HepG2 (cell line): ENCODE measurements around the gene MRPL58. TPM values are rescaled to one million over a fixed set of nuclear protein-coding genes. Genes with fewer than 3 reads are reported as not detected.

ENCODE experiments used
- AHDC1 ChIP-seq: sonication (generic); formaldehyde crosslinking; IDR thresholded peaks from 2 replicates; pipeline ENCODE4 v1.5.1; 2020; ENCODE audit warnings: mild to moderate bottlenecking, missing genetic modification reagents, borderline replicate concordance
- ATF3 ChIP-seq: sonication (generic); formaldehyde crosslinking; IDR thresholded peaks from 2 replicates; pipeline ENCODE4 v1.4.0; 2020; ENCODE audit warnings: missing genetic modification reagents
- ATRX ChIP-seq: sonication (generic); formaldehyde crosslinking; IDR thresholded peaks from 2 replicates; pipeline ENCODE4 v1.4.0; 2020; ENCODE audit warnings: missing genetic modification reagents, borderline replicate concordance
- DMTF1 ChIP-seq: sonication (generic); formaldehyde crosslinking; IDR thresholded peaks from 2 replicates; pipeline ENCODE4 v1.4.0; 2020; ENCODE audit warnings: mild to moderate bottlenecking, missing genetic modification reagents
- GPBP1L1 ChIP-seq: sonication (generic); formaldehyde crosslinking; IDR thresholded peaks from 2 replicates; pipeline ENCODE4 v1.5.0; 2020; ENCODE audit warnings: mild to moderate bottlenecking, missing genetic modification reagents
- IRF2 ChIP-seq: IDR thresholded peaks from 2 replicates; pipeline ENCODE4 v1.6.1; 2018; ENCODE audit warnings: missing genetic modification reagents, missing compliant biosample characterization
- MATR3 ChIP-seq: sonication (generic); formaldehyde crosslinking; IDR thresholded peaks from 2 replicates; pipeline ENCODE4 v1.4.0; 2020; ENCODE audit warnings: missing genetic modification reagents
- NRL ChIP-seq: sonication (generic); formaldehyde crosslinking; IDR thresholded peaks from 2 replicates; pipeline ENCODE4 v1.5.0; 2020; ENCODE audit warnings: missing genetic modification reagents, mild to moderate bottlenecking, moderate library complexity, borderline replicate concordance
- RAD21 ChIP-seq: fragments of 450-650 bp; formaldehyde crosslinking; IDR thresholded peaks from 2 replicates; pipeline ENCODE4 v1.5.0; 2020; ENCODE audit warnings: mild to moderate bottlenecking
- SATB2 ChIP-seq: sonication (generic); formaldehyde crosslinking; IDR thresholded peaks from 2 replicates; pipeline ENCODE4 v1.5.0; 2020; ENCODE audit warnings: missing genetic modification reagents
- SP4 ChIP-seq: sonication (generic); formaldehyde crosslinking; IDR thresholded peaks from 2 replicates; pipeline ENCODE4 v1.8.1; 2023; ENCODE audit warnings: mild to moderate bottlenecking, missing genetic modification reagents
- SYNCRIP ChIP-seq: fragments of 200-400 bp; formaldehyde crosslinking; IDR thresholded peaks from 2 replicates; pipeline ENCODE4 v1.6.1; 2018; ENCODE audit warnings: mild to moderate bottlenecking, low read depth, low read length; ENCODE audit not compliant: insufficient read depth
- THYN1 ChIP-seq: sonication (generic); formaldehyde crosslinking; IDR thresholded peaks from 2 replicates; pipeline ENCODE4 v1.8.1; 2023; ENCODE audit warnings: low read depth, mild to moderate bottlenecking, moderate library complexity, missing genetic modification reagents, borderline replicate concordance
- XRCC5 ChIP-seq: fragments of 200-400 bp; formaldehyde crosslinking; optimal IDR thresholded peaks from 2 replicates; pipeline ENCODE3; 2017; ENCODE audit warnings: mild to moderate bottlenecking, low read length
- ZBTB43 ChIP-seq: sonication (generic); formaldehyde crosslinking; conservative IDR thresholded peaks from 2 replicates; pipeline ENCODE4 v1.4.0; 2020; ENCODE audit warnings: missing genetic modification reagents
- ZFX ChIP-seq: sonication (generic); formaldehyde crosslinking; IDR thresholded peaks from 2 replicates; pipeline ENCODE4 v1.4.0; 2020; ENCODE audit warnings: mild to moderate bottlenecking, low read depth, missing genetic modification reagents, moderate library complexity
- ZNF136 ChIP-seq: sonication (generic); formaldehyde crosslinking; IDR thresholded peaks from 2 replicates; pipeline ENCODE4 v1.8.1; 2022; ENCODE audit warnings: low read depth, mild to moderate bottlenecking, moderate library complexity, missing genetic modification reagents
- polyA plus RNA-seq, 8 experiments: library from polyadenylated mRNA; depleted of rRNA in 3 of 8; stranded (reverse) in 7 of 8; unstranded in 1 of 8; fragments of >200 nt; fragmentation: Illumina TruSeq in 4 of 8; extraction: Trizol in 4 of 8; gene quantifications; 2 replicates each; pipeline versions ENCODE4 v1.2.1 to v1.2.3, GENCODE V29; 2011 to 2016; ENCODE audit warnings: low read depth in 4 of 8, missing spikeins in 1 of 8, mixed read lengths in 1 of 8; ENCODE audit not compliant: insufficient read depth in 1 of 8
- total RNA-seq, 5 experiments: library from RNA; depleted of rRNA; stranded (reverse); fragments of >200 nt; fragmentation: Illumina TruSeq; extraction: Trizol; gene quantifications; 2 replicates each; pipeline ENCODE4 v1.2.3, GENCODE V29; 2016; ENCODE audit warnings: low read depth in 1 of 5

MRPL58 gene
- total and polyA plus RNA-seq, 2 of the 13 experiments (the other 11 are each of a cell fraction or from before 2014, with no cell fraction given), result 44.9 to 68.9 TPM

- TF ChIP-seq THYN1, result no peak
- TF ChIP-seq ATRX (CRISPR knock-in tag), result no peak
- no peak for TF ChIP-seq NRL (CRISPR knock-in tag)
- TF ChIP-seq GPBP1L1 (CRISPR knock-in tag), result no peak
- no peak for TF ChIP-seq IRF2 (CRISPR knock-in tag)
- no peak for TF ChIP-seq SYNCRIP
- 0 out of 2 replicates have a peak, but pooled peaks have one; percentile 30 for TF ChIP-seq ZBTB43 (CRISPR knock-in tag)
- TF ChIP-seq RAD21 (CRISPR knock-in tag), result no peak
- TF ChIP-seq SATB2 (CRISPR knock-in tag), result no peak
- peak; percentile 46; the same call in 1 of the 2 replicates for TF ChIP-seq ATF3 (CRISPR knock-in tag)
- TF ChIP-seq AHDC1 (CRISPR knock-in tag), result no peak
- TF ChIP-seq DMTF1 (CRISPR knock-in tag), result no peak
- TF ChIP-seq ZFX (CRISPR knock-in tag), result peak; percentile 90
- no peak for TF ChIP-seq SP4 (CRISPR knock-in tag)
- no peak for TF ChIP-seq XRCC5
- TF ChIP-seq MATR3 (CRISPR knock-in tag), result no peak
- TF ChIP-seq ZNF136 (CRISPR knock-in tag), result no peak
Measured at GRCh38 chr17:74971842-74972106, 40.7 kb upstream of the MRPL58 start (continued).
